NOMO-1 treated with DMSO at 0.1 percent for 48 hours (cell line): ENCODE results near the gene SAMD14.

Experiments used
- DNase-seq: peaks from one replicate; lab custom pipeline; 2025; ENCODE audit not compliant: unreplicated experiment; lab: John Stamatoyannopoulos, UW

The SAMD14 gene

DNA sequence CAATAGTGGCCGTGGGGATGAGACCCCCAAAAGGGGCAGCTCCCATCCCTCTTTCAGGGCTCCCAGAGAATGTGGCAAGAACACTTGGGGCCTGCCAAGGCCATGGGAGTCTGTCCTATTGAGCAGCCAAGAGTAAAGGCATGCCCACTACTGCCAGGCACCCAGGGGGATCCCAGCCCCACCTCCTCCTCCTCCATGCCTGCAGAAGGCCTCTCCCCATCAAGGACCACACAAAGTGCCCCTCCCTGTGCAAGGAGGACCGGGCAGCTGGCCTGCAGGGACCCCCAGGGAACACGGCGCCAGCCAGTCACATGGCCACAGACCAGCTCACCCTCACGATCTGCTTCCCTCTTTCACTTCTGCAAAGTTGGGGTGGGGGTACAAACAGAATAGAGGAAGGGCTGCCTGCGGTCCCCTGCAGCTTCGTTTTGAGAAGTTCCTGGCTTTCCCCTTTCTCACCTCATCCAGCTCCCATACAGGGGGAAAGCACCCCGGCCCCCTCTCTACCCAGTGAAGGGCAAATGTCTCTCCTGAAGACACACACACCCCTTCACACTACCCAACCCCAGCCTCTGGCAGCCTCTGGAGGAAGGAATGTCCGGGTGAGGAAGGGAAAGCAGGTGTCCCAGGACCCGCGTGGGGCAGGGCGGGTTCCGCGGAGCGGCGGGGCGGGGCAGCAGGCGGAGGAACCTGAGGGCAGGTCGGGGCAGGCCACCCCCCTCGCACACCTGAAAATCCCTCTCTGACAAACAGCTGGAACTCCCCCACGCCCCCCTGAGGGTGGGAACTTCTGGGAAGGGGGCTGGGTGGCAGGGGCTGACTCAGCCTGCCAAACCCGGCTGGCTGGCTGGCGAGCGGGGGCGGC, 18.5 kb upstream of the SAMD14 start:
- DNase-seq: peak; percentile 94

GRCh38 chr17:50147841-50148225, 17.9 kb upstream of the SAMD14 start:
- no peak for DNase-seq

GRCh38 chr17:50146927-50147665, 17.1 kb upstream of the SAMD14 start:
- no peak for DNase-seq

DNA sequence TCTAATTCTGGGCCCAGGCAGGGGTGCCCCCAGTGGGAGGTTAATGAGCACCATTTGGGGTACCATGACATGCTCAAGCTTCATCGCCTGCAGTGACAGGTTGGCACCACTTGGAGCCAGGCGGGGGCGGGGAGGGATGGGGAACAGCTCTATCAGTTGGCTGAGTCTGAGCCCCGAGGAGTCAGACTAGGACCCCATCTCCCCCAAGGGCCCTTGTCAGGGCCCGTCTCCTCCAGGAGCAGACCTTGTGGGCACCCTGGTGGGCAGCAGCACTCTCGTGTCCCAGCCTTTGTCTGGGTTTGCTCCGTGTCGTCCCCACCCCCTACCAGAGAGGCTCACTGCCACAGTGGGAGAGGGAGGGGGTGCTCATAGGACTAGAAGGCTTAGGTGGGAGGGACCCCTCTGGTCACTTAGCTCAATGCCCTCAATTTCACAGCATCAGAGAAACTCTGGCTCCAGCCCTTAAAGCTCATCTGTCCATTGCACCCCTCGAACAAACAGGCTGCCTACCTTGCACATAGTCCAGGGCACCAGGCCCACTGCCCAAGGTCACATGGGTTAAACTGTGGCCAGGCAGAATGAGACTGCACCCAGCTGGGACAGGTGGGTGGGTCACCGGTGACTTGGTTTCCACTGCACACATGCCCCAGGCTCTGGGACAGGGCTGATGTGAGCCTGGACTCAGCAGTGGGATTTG, 16.4 kb upstream of the SAMD14 start:
- no peak for DNase-seq

DNA sequence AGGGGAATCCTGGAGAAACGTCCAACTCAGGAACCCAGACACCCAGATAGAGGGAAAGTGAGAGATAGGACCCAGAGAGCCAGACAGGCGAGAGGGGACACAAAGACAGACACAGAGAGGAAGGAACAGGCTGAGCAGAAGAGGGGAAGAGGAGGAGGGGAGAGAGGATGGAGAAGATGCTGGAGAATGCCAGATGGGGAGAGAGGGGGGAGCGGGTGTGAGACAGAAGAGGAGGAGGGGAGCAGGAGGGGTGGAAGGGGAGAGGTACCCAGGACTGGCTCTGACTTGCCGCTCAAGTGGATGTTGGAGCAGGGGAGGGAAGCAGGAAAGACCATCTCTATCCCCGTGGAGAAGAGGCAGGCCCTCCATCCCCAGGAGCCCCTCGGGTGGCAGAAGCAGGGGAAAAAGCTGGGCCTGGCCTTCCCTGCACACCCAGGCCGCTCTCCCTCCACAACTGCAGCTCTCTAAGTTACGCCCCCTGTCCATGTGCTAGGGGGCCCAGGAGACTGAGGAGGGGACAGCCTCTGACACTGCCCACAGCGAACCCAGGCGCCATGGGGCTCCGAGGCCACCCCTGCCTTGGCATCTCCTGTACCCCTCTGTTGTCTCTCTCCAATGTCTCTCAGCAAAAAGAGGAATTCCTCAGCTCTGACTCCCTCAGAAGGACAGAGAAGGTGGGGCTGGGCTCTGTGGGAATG, 15.7 kb upstream of the SAMD14 start:
- DNase-seq: no peak

GRCh38 chr17:50144845-50145531, 15.0 kb upstream of the SAMD14 start:
- DNase-seq: no peak

DNA sequence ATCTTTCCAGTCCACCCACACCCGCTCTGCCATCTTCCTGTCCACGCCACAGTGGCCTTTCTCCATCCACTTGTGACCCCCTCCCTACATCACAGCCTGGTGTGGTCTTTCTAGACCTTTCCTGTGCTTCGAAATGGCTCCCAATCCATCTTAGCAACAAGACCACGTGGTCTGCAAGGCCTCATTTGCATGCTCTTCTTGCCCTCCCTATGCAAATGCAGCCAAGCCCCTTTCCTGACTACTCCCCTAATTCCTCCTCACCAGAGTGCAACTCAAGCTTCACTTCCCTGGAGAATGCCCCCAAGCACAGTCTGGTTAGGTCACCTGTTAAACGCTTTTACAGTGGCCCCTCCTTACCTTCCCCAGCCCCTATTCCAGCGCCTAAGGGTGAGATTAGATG, 14.4 kb upstream of the SAMD14 start:
- no peak for DNase-seq

DNA sequence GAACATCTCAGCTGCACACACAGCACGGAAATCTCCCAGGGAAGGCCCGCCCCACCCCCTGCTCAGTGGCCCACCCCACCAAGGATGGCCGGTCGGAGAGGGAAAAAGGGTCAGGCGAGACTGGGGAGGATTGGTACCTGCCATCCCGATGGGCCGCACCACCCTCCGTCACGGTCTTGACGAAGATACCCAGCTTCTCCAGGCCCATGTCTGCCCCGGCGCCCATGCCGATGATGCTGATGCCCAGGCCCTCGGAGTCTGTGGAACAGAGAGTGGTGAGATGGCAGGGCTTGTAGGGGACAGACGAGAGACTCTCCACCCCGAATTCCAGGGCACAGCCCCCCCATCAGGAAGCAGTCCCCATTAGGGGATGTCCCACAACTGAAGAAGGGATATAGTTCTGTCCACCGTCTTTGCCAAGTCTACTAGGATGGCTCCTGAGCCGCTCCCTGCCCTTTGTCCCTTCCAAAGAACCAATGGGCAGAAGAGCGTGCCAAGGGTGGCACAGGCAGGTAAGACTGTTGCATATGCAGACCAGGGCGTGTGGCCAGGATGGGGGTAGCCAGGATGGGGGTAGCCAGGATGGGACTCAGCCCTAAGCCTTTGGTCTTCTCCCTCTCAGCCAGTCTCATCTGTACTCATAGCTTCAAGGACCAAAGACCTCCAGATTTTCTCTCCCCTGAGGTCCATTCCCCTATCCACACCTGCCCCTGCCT, 13.7 kb upstream of the SAMD14 start:
- no peak for DNase-seq

DNA sequence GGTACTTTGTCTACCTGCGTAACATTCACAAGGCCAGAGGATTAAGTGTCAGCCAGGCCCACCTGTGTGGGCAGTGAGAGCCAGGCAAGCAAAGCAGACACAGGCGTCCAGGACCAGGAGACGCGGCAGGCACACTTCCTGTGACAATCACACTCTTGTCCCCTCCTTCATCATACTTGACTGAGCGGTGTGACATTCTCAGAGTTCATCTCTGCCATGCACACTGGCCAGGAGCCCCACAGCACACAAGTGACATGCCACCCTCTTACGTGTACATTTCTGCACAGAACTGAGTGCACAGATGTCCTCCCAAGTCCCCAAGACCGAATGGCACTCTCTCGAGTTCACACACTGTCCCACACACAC, 11.8 kb upstream of the SAMD14 start:
- DNase-seq: no peak

DNA sequence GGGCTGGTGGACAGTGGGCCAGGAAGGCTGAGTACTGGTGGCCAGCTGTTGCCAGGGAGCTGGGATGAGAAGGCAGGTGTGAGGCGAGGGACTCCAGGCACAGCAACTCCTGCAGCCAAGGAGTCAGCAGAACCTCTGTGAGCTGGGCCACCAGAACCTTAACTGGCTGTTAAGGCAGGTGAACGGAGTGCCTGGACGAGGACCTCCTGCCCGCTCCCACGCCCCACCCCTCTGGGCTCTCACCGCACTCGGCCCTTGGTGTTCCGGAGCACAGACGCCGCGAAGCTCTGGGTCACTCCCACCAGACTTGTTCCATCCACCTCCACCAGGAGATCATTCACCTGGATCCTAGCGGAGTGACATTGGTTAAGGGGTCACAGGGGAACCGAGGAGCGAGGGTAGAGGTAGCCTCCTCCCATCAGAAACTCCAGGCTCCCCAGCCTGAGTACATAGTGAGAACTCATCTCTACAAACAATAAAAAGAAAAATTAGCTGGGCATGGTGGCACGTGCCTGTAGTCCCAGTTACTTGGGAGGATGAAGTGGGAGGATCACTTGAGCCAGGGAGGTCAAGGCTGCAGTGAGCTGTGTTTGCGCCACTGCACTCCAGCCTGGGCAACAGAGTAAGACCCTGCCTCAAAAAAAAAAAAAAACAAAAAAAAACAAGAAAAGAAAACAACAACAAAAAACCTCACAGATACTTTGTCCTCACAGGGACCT, 11.2 kb upstream of the SAMD14 start:
- DNase-seq: no peak

DNA sequence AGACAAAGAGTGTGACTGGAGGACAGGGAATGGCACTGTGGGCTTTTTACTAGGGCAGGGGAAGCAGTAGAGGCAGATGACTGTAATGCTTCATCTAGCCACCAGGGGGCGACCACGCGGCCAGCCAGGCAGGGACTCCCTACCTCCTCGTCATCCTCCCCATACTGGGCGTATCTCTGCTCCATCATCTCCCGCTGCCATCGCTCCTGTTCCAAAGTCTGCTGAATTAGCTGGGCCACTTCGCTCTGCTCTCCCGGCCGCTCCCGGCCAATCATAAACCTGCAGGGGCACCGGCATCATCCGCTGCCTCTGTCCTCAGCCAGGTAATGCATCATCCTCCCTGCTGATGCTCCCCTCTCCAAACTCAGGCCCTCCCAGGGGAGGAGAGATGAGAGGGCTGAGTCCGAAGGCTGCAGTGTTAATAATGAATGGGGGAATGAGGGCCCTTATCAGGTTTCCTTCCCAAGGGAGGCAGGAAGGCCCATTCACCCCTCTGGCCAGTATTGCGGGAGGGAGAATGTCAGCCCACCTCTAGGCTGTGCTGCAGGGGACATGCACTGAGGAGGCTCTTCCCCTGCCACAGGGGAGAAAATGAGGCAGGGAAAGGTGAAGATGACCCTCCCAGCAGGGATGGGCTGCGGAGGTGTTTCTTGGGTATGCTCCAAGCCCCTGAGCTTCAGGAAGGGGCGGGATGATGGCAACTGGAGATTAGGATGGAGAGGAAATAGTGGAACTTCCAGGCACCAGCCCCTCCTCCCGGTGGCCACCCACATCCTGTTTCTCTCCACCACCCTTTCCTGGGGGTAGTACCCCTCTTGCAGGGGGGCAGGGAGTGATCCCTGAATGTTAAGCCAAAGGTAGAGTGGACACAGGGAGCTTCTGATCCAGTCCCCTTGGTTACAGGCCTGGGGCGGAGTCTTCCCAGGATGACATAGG, 10.3 kb upstream of the SAMD14 start:
- peak; percentile 69 for DNase-seq

DNA sequence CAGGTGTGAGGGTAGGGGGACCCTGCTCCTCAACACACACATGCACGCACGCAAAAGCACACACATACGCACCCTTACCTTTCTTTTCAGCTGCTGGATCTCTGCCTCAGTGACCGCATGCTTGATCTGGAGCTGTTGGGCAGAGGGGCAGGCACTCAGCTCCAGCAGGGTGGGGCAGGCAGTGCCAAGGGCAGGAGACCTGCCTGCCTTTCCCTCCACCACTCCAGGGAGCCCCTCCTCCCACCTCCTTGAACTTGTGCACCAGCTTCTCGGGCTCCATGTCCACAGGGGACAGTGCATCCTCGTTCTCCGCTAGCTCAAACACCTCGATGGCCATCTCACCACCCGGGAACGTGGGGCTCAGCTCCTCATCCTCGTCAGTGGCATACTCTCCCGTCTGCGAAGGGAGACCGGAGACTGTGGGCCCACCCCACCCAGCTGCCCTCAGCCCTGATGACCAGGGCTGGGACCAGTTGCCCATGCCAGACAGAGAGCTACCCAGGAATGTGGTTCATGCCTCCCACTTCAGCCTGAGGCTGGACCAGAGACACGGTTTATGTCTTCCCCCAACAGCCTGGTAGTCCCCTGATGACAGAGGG, 9.3 kb upstream of the SAMD14 start:
- no peak for DNase-seq

DNA sequence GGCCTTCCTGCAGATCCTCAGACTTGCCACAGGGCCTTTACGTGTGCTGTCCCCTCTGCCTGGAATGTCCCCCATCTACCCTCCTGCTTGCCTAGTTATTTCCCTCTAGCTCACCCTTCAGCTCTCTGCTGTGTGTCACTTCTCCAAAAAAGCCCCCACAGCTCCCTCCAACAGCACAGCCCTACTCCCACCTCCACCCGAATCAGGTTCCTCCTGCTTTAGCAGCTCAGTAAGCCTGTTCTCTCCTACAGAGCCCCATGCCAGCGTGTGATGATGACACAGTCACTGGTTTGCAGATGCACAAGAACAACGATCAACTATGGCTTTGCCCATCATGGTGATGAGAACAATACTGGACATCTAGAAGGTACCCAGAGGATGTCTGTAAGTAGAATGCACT, 7.1 kb upstream of the SAMD14 start:
- no peak for DNase-seq

DNA sequence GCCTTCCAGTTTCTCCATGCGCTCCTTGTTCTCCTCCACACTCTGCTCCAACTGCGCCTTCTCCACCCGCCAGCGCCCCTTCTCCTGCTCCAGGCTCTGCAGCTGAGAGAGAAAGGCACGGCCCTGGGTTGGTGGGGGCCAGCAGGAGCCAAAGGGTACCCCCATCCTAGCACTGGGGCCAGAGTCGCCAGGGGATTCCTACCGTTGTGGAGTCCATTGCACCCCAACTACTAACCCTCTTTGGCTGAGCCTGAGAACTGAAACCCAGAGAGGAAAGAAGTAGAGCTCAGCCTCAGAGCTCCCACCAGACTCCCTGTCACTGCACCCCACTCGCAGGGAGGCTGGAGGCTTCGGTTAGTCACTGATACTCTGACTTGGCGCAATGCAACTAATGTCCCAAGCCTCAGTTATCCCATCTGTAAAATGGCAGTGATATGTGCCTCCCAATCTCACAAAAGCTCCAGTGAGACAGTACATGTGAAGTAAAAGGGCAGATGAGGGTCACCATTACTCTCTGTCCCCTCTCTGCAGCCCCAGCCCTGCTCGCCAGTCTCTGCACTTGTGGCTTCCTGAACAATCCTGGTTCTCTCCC, 6.2 kb upstream of the SAMD14 start:
- DNase-seq: no peak

DNA sequence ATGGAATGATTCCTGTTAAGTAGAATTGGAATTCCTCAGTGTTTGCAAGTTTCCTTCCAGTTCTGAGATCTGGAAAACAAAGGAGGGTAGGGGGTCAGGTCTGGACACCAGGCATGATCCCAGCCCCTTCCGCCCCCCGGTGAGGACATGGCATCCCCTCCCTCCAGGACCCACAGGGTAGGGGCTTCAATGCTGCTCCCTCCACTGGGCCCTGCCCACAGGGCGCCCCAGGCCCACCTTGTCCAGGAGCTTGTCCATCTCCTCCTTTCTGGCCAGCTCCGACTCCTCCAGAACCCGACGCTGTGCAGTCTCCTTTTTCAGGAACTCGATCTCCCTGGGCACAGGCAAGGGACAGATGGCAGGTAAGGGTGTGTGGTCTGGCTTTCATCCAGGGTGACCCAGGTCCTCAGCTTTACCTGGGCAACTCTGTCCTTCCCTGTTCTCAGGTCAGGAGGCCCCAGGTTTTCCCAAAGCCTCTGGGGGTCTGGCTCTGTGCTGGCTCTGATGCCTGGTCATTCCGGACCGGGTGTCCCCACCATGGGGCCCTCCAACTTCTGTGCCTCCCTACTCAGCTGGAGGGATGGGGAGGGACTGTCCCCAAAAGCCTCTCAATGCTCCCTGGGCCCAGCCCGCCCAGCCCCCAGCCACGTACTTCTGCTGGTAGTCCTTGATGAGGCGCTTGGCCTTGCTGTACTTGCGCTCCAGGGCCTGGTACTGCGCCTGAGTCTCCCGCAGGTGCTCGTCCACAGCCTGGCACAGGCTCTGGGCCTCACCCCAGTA, 5.5 kb upstream of the SAMD14 start:
- DNase-seq: no peak

DNA sequence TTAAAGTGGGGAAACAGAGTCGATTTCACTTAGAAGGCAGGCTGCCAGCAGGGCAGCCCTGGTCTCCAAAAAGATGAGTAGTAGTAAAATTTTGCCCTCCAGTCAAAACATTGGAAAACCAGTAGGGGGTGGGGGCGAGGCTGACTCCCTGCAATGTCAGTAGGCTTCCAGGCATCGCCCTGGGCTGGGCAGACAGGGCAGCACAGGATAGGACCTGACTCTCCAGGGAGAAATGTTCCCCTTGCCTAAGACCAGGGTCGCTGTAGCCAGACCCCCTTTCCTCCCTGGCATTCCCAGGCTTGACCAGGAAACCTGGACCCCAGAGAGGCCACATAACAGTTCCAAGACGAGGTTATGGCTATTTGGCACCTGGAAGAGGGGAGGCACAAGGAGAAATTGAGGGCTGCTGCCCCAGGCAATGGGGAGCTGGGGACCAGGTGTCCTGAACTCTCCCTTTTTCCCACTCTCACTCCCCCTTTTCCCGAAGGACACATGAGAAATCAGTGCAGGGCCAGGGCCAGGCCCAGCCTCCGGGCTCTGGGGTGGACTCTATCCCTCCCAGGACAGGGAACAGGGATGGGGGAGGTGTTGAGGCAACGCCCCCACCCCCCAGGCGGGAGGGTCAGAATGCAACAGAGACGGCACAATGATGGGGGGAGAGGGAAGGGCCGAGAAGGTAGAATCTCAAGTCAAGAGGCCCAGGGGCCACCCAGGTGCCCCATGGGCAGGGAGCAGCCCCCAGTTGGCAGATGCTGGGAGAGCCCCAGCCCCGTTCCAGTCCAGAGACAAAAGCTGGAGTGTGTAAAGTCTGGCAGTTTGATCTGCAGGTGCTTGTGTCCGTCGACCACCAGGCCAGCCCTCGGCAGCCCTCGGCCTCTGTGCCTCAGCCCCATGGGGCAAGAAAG, 4.5 kb upstream of the SAMD14 start:
- DNase-seq: no peak
